GM21529 (cell line): Measurements from ENCODE around the gene CALML3.
"Not testable (repeated sequence)": the region's sequence is repeated elsewhere in the genome, so short reads cannot be mapped to it uniquely, and the experiment has no call there.

Experiments used
- ATAC-seq: cut with Tn5 transposase; IDR thresholded peaks from one replicate; pipeline ENCODE4 v1.9.1; 2021; ENCODE audit not compliant: unreplicated experiment

Gene CALML3

GRCh38 chr10:5552376-5553321, 27.9 kb downstream of the CALML3 start:
- no peak for ATAC-seq

- no peak for ATAC-seq
These were observed 28.8 kb downstream of the CALML3 start for GRCh38 chr10:5553400-5554170.

GRCh38 chr10:5555021-5555510, 30.3 kb downstream of the CALML3 start:
- ATAC-seq: no peak

- no peak for ATAC-seq
These were observed 31.1 kb downstream of the CALML3 start for GRCh38 chr10:5555881-5556280.

- no peak for ATAC-seq
These were observed 31.8 kb downstream of the CALML3 start for GRCh38 chr10:5556576-5556975.

- no peak for ATAC-seq
These were observed 32.4 kb downstream of the CALML3 start for GRCh38 chr10:5557040-5557721.

- no peak for ATAC-seq
These were observed 33.3 kb downstream of the CALML3 start for GRCh38 chr10:5557799-5558771.

- not testable (repeated sequence) for ATAC-seq
These were observed 34.3 kb downstream of the CALML3 start for GRCh38 chr10:5559022-5559421.

GRCh38 chr10:5559642-5560141, 34.9 kb downstream of the CALML3 start:
- ATAC-seq: no peak

GRCh38 chr10:5560142-5560816, 35.5 kb downstream of the CALML3 start:
- ATAC-seq: no peak

- no peak for ATAC-seq
These were observed 36.3 kb downstream of the CALML3 start for GRCh38 chr10:5560817-5561703.

- no peak for ATAC-seq
These were observed 37.2 kb downstream of the CALML3 start for GRCh38 chr10:5561704-5562645.

GRCh38 chr10:5563321-5563961, 38.7 kb downstream of the CALML3 start:
- ATAC-seq: no peak

GRCh38 chr10:5563991-5564536, 39.3 kb downstream of the CALML3 start:
- no peak for ATAC-seq

- no peak for ATAC-seq
These were observed 39.9 kb downstream of the CALML3 start for GRCh38 chr10:5564537-5565204.

GRCh38 chr10:5565205-5565545, 40.4 kb downstream of the CALML3 start:
- ATAC-seq: no peak
